HepG2 (cell line): Measurements from ENCODE around the gene NGEF. TPM values are rescaled to one million over a fixed set of nuclear protein-coding genes. Genes with fewer than 3 reads are reported as not detected.

ENCODE experiments used
- ATAC-seq: fragments of 200-7000 bp; cut with Tn5 transposase; 3 replicates; pipeline ENCODE4 v1.9.1; 2020; ENCODE audit warnings: mild to moderate bottlenecking, moderate library complexity
- BruUV-seq: library from RNA; stranded (reverse); fragments of 400-500 nt; replicated peaks from 2 replicates; lab custom pipeline; 2021; lab: Mats Ljungman, UMichigan
- CTCF ChIA-PET: fragments of 300-600 bp; formaldehyde crosslinking; extraction: SDS; loops from one replicate; lab custom pipeline; 2021; ENCODE audit warnings: low total read pairs, inconsistent platforms, low intra/inter-chr PET ratio; lab: Yijun Ruan, JAX
- POLR2A ChIA-PET: fragments of 350-600 bp; sonication (Branson Sonifier 250); formaldehyde crosslinking; loops from one replicate; lab custom pipeline; 2020; ENCODE audit warnings: antibody characterized with exemption, inconsistent platforms; lab: Yijun Ruan, JAX
- DNase-seq: peaks from one replicate; pipeline ENCODE4 v3.0.0-alpha.2; 2015; ENCODE audit warnings: low spot score
- FAIRE-seq: peaks from 3 replicates; lab custom pipeline; 2011; peaks lifted over from hg19 to GRCh38; lab: Jason Lieb, UNC
- H2AFZ ChIP-seq: one replicate; pipeline ENCODE4 v1.6.1; 2011; ENCODE audit warnings: low read length, inconsistent platforms
- H3K27ac ChIP-seq: fragments of 300-600 bp; 3 replicates; pipeline ENCODE4 v1.8.0; 2011; ENCODE audit warnings: mixed run types, mild to moderate bottlenecking, mixed read lengths, low read length, inconsistent platforms; ENCODE audit not compliant: insufficient read depth; ENCODE audit errors: extremely low read length
- H3K27me3 ChIP-seq, 2 experiments: fragments of 200-600 bp in 1 of 2; 2 replicates in 1 of 2; 3 replicates in 1 of 2; pipeline versions ENCODE4 v1.6.0 to v1.8.0; 2011; ENCODE audit warnings: low read length in 2 of 2, mild to moderate bottlenecking in 2 of 2, moderate library complexity in 2 of 2, inconsistent platforms in 1 of 2; ENCODE audit not compliant: insufficient read depth in 2 of 2, control insufficient read depth in 1 of 2
- H3K36me3 ChIP-seq, 2 experiments: fragments of 200-600 bp in 1 of 2; replicated peaks in 1 of 2; 2 replicates in 1 of 2; 3 replicates in 1 of 2; pipeline versions ENCODE4 v1.5.1 to v1.8.0; 2011; ENCODE audit warnings: low read length in 2 of 2, inconsistent platforms in 1 of 2; ENCODE audit not compliant: insufficient read depth in 2 of 2, control insufficient read depth in 1 of 2
- H3K4me1 ChIP-seq: 2 replicates; pipeline ENCODE4 v1.5.1; 2012; ENCODE audit warnings: low read length, inconsistent platforms; ENCODE audit not compliant: insufficient read depth
- H3K4me2 ChIP-seq: 2 replicates; pipeline ENCODE4 v1.6.0; 2011; ENCODE audit warnings: low read depth, low read length, inconsistent platforms
- H3K4me3 ChIP-seq, 3 experiments: fragments of 200-600 bp in 1 of 3; sonication (generic), shearing (Covaris generic) in 1 of 3; replicated peaks in 1 of 3; 2 replicates each; pipeline ENCODE4 v1.5.1; 2011 to 2016; ENCODE audit warnings: low read length in 3 of 3, inconsistent platforms in 2 of 3, low read depth in 2 of 3, mild to moderate bottlenecking in 2 of 3, control low read depth in 1 of 3, mixed read lengths in 1 of 3; ENCODE audit not compliant: insufficient read depth in 1 of 3
- H3K79me2 ChIP-seq: one replicate; pipeline ENCODE4 v1.6.1; 2011; ENCODE audit warnings: low read length, inconsistent platforms; ENCODE audit not compliant: insufficient read depth
- H3K9ac ChIP-seq: 2 replicates; pipeline ENCODE4 v1.6.0; 2011; ENCODE audit warnings: mild to moderate bottlenecking, low read depth, low read length, inconsistent platforms; ENCODE audit not compliant: insufficient read depth
- H3K9me3 ChIP-seq: 2 replicates; pipeline ENCODE4 v1.5.1; 2012; ENCODE audit warnings: mild to moderate bottlenecking, low read length
- H4K20me1 ChIP-seq: 2 replicates; pipeline ENCODE4 v1.6.0; 2011; ENCODE audit warnings: inconsistent platforms, mild to moderate bottlenecking, low read length, moderate library complexity; ENCODE audit not compliant: insufficient read depth
- FOXA1 ChIP-seq, 2 experiments: fragments of 450-650 bp in 1 of 2; sonication (generic) in 1 of 2; formaldehyde crosslinking in 1 of 2; IDR thresholded peaks; 2 replicates each; pipeline versions ENCODE4 v1.4.0 to v1.6.1; 2016 to 2020; ENCODE audit warnings: missing genetic modification reagents in 1 of 2
- HMG20A ChIP-seq: IDR thresholded peaks from 2 replicates; pipeline ENCODE4 v1.6.1; 2016; ENCODE audit warnings: borderline replicate concordance
- JARID2 ChIP-seq: sonication (generic); formaldehyde crosslinking; IDR thresholded peaks from 2 replicates; pipeline ENCODE4 v1.8.1; 2023; ENCODE audit warnings: missing genetic modification reagents, inconsistent platforms; ENCODE audit not compliant: insufficient replicate concordance
- KMT2B ChIP-seq: IDR thresholded peaks from 2 replicates; pipeline ENCODE4 v1.6.1; 2016; ENCODE audit warnings: missing genetic modification reagents, missing compliant biosample characterization
- MNT ChIP-seq: fragments of 450-650 bp; IDR thresholded peaks from 2 replicates; pipeline ENCODE4 v1.6.1; 2016
- NR2F1 ChIP-seq, 2 experiments: fragments of 450-650 bp in 1 of 2; formaldehyde crosslinking in 1 of 2; IDR thresholded peaks; 2 replicates each; pipeline versions ENCODE4 v1.5.0 to v1.6.1; 2016 to 2020; ENCODE audit warnings: mild to moderate bottlenecking in 1 of 2, missing compliant biosample characterization in 1 of 2, missing genetic modification reagents in 1 of 2, moderate library complexity in 1 of 2
- PRMT3 ChIP-seq: sonication (generic); formaldehyde crosslinking; IDR thresholded peaks from 2 replicates; pipeline ENCODE4 v1.8.1; 2022; ENCODE audit warnings: low read depth, mild to moderate bottlenecking, moderate library complexity, missing genetic modification reagents, borderline replicate concordance
- RCOR2 ChIP-seq: IDR thresholded peaks from 2 replicates; pipeline ENCODE4 v1.6.1; 2016; ENCODE audit warnings: missing biosample characterization, missing genetic modification reagents
- RELA ChIP-seq: sonication (generic); formaldehyde crosslinking; IDR thresholded peaks from 2 replicates; pipeline ENCODE4 v1.4.0; 2020; ENCODE audit warnings: missing genetic modification reagents
- SATB2 ChIP-seq: sonication (generic); formaldehyde crosslinking; IDR thresholded peaks from 2 replicates; pipeline ENCODE4 v1.5.0; 2020; ENCODE audit warnings: missing genetic modification reagents
- SETDB1 ChIP-seq: sonication (generic); formaldehyde crosslinking; IDR thresholded peaks from 2 replicates; pipeline ENCODE4 v1.5.1; 2020; ENCODE audit warnings: missing genetic modification reagents, mild to moderate bottlenecking, borderline replicate concordance
- ZBTB20 ChIP-seq: sonication (generic); formaldehyde crosslinking; IDR thresholded peaks from 2 replicates; pipeline ENCODE4 v1.8.1; 2023; ENCODE audit warnings: missing genetic modification reagents, low read depth, mild to moderate bottlenecking, borderline replicate concordance
- ZBTB8A ChIP-seq: sonication (generic); formaldehyde crosslinking; IDR thresholded peaks from 2 replicates; pipeline ENCODE4 v1.4.0; 2020; ENCODE audit warnings: mild to moderate bottlenecking, low read depth, missing genetic modification reagents, borderline replicate concordance
- ZFP62 ChIP-seq: sonication (generic); formaldehyde crosslinking; IDR thresholded peaks from 2 replicates; pipeline ENCODE4 v1.4.0; 2020; ENCODE audit warnings: missing genetic modification reagents
- ZFP82 ChIP-seq: sonication (generic); formaldehyde crosslinking; IDR thresholded peaks from 2 replicates; pipeline ENCODE4 v1.5.1; 2020; ENCODE audit warnings: mild to moderate bottlenecking, missing genetic modification reagents, borderline replicate concordance
- ZKSCAN1 ChIP-seq: fragments of 150-350 bp; IDR thresholded peaks from 2 replicates; pipeline ENCODE4 v1.6.1; 2014; ENCODE audit warnings: low read length
- ZNF282 ChIP-seq: fragments of 450-650 bp; IDR thresholded peaks from 2 replicates; pipeline ENCODE4 v1.6.1; 2018; ENCODE audit not compliant: partially characterized antibody
- ZNF672 ChIP-seq: sonication (generic); formaldehyde crosslinking; IDR thresholded peaks from 2 replicates; pipeline ENCODE4 v1.8.1; 2022; ENCODE audit warnings: missing genetic modification reagents
- ZNF674 ChIP-seq: sonication (generic); formaldehyde crosslinking; IDR thresholded peaks from 2 replicates; pipeline ENCODE4 v1.5.0; 2020; ENCODE audit warnings: low read depth, mild to moderate bottlenecking, missing genetic modification reagents
- WGBS: methylation state at CpG from one replicate; pipeline ENCODE4 v1.1.6; 2017; ENCODE audit warnings: low lambda C conversion rate; 5-methylcytosine and 5-hydroxymethylcytosine counted together
- in situ Hi-C: cut with HindIII; loops from 2 replicates; pipeline ENCODE4 v1.10.0; 2017; ENCODE audit warnings: low pct_unique_long_range_greater_than_20kb; ENCODE audit not compliant: extremely low pct_ligation_motif_present
- intact Hi-C: fragments of 100-400 bp; cut with micrococcal nuclease; formaldehyde crosslinking; loops from one replicate; pipeline ENCODE4 v1.10.0; 2022; ENCODE audit not compliant: unreplicated experiment
- polyA plus RNA-seq, 8 experiments: library from polyadenylated mRNA; depleted of rRNA in 3 of 8; stranded (reverse) in 7 of 8; unstranded in 1 of 8; fragments of >200 nt; fragmentation: Illumina TruSeq in 4 of 8; extraction: Trizol in 4 of 8; gene quantifications; 2 replicates each; pipeline versions ENCODE4 v1.2.1 to v1.2.3, GENCODE V29; 2011 to 2016; ENCODE audit warnings: low read depth in 4 of 8, missing spikeins in 1 of 8, mixed read lengths in 1 of 8; ENCODE audit not compliant: insufficient read depth in 1 of 8
- total RNA-seq, 5 experiments: library from RNA; depleted of rRNA; stranded (reverse); fragments of >200 nt; fragmentation: Illumina TruSeq; extraction: Trizol; gene quantifications; 2 replicates each; pipeline ENCODE4 v1.2.3, GENCODE V29; 2016; ENCODE audit warnings: low read depth in 1 of 5
- TF ChIP-seq, protein P1 (sequence below): sonication (generic); formaldehyde crosslinking; IDR thresholded peaks from 2 replicates; pipeline ENCODE4 v1.4.0; 2020; ENCODE audit warnings: mild to moderate bottlenecking, missing genetic modification reagents

Gene NGEF
- total and polyA plus RNA-seq, 2 of the 13 experiments (the other 11 are each of a cell fraction or from before 2014, with no cell fraction given) = 14.4 to 36.9 TPM

DNA sequence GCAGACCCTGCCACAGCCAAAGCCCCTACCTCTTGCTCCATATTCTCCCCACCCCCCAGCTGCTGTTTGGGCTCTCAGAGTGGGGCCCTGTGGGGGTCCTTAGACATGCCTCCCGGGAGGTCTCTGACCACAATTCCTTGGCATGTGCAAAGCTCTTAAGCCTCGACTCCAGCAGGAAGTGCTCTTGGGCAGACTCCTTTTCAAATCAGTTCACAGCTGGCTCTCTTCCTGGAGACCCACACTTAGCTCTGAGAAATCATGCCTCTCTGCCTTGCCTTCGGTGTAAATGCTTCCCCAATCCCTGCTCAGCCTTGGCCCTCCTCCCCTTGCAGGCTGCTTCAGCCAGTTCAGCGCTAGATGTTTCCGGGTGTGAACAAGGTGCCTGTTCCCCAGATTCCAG is 46.9 kb downstream of the NGEF start:
- Histone ChIP-seq H3K27ac (no peak overlapping the region), H3K4me2 (no peak overlapping the region), H3K79me2 (no peaks in the 10 kb centered on the region), H3K9me3 (peaks cover 7% of the 10 kb centered on the region), H2AFZ (no peak overlapping the region), H3K9ac (no peak overlapping the region), H3K27me3 (no peaks in the 10 kb centered on the region), H3K4me3 (no peak overlapping the region), H3K4me1 (peaks cover under 1% of the 10 kb centered on the region; the same call in 1 of the 2 replicates), H4K20me1 (no peaks in the 10 kb centered on the region), H3K36me3 (peaks cover 6 to 31% of the 10 kb centered on the region in 2 experiments; a peak in 4 of 5 replicates)
- no peak for TF ChIP-seq SETDB1 (CRISPR knock-in tag)
- no peak for TF ChIP-seq MNT
- no peak for TF ChIP-seq NR2F1 (CRISPR knock-in tag; IDR thresholded peaks at IDR 0.05)
- no peak for TF ChIP-seq ZFP82 (CRISPR knock-in tag)
- TF ChIP-seq RCOR2 (CRISPR knock-in tag) = no peak
- no peak for TF ChIP-seq ZBTB20
- no peak for TF ChIP-seq HMG20A (CRISPR knock-in tag)
- no peak for TF ChIP-seq JARID2 (CRISPR knock-in tag)
- no peak for TF ChIP-seq KMT2B
- TF ChIP-seq ZFP62 (CRISPR knock-in tag) = no peak
- no peak for TF ChIP-seq ZNF672 (CRISPR knock-in tag)
- TF ChIP-seq SATB2 (CRISPR knock-in tag) = no peak
- TF ChIP-seq ZNF674 (CRISPR knock-in tag) = no peak
- TF ChIP-seq, protein P1, sequence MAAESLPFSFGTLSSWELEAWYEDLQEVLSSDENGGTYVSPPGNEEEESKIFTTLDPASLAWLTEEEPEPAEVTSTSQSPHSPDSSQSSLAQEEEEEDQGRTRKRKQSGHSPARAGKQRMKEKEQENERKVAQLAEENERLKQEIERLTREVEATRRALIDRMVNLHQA (CRISPR knock-in tag) = no peak
- no peak for TF ChIP-seq ZNF282
- TF ChIP-seq PRMT3 (CRISPR knock-in tag) = no peak
- no peak for TF ChIP-seq ZBTB8A (CRISPR knock-in tag)
- TF ChIP-seq ZKSCAN1 = no peak
- no peak for TF ChIP-seq FOXA1 (IDR thresholded peaks at IDR 0.05)
- no peak for TF ChIP-seq FOXA1 (CRISPR knock-in tag; IDR thresholded peaks at IDR 0.05)
- no peak for TF ChIP-seq RELA (CRISPR knock-in tag)
- intact Hi-C loops (no loop called here), in situ Hi-C loops (no loop called here)
- FAIRE-seq (no peak), ATAC-seq (no peak), DNase-seq (no peak)
- WGBS = 88% methylated on average over 5 of the region's 5 CpGs
- BruUV-seq = no TSS peak
- ChIA-PET CTCF (no interaction called here), POLR2A (no interaction called here)
